ENCODE measurements around the gene MYOZ3.

DNA sequence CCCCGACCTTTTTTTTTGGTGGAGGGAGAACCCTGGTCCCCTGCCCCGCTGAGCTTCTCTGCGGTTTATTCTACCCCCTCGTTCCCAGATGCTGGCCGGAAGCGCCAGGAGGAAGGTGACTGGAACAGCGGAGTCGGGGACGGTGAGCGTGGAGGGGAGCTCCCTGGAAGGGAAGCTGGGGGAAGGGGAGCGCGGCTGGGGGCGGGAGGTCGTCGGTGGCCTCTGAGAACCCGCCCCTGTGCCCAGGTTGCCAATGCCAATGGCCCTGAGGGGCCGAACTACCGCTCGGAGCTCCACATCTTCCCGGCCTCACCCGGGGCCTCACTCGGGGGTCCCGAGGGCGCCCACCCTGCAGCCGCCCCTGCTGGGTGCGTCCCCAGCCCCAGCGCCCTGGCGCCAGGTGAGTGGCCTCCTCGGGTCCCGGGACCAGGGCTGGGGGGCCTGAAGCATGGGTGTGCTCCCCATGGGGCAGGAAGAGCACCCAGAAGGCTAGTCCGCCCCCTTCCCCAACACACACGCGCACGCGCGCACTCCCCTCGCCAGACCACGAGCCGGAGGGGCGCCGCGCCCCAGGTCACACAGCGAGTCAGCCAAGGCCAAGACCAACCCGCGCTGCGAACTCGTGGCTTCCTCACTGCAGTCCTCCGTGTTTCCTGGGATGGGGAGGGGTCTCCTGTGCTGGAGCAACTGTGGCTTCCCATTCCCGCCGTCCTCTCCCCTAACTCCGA is 10.6 kb downstream of the MYOZ3 start:
- no peak for TF ChIP-seq EZH2 (IDR thresholded peaks at IDR 0.05; ENCODE audit: low read depth)
- TF ChIP-seq, protein P1, sequence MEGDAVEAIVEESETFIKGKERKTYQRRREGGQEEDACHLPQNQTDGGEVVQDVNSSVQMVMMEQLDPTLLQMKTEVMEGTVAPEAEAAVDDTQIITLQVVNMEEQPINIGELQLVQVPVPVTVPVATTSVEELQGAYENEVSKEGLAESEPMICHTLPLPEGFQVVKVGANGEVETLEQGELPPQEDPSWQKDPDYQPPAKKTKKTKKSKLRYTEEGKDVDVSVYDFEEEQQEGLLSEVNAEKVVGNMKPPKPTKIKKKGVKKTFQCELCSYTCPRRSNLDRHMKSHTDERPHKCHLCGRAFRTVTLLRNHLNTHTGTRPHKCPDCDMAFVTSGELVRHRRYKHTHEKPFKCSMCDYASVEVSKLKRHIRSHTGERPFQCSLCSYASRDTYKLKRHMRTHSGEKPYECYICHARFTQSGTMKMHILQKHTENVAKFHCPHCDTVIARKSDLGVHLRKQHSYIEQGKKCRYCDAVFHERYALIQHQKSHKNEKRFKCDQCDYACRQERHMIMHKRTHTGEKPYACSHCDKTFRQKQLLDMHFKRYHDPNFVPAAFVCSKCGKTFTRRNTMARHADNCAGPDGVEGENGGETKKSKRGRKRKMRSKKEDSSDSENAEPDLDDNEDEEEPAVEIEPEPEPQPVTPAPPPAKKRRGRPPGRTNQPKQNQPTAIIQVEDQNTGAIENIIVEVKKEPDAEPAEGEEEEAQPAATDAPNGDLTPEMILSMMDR (conservative IDR thresholded peaks at IDR 0.05): no peak
